ENCODE measurements around the gene PTPRO.

GRCh38 chr12:15632708-15633107, 310.4 kb downstream of the PTPRO start:
- no peak for TF ChIP-seq CTCF (IDR thresholded peaks at IDR 0.05)
- no peak for TF ChIP-seq ZFX (IDR thresholded peaks at IDR 0.05; ENCODE audit: borderline replicate concordance)
